ENCODE measurements around the gene NFYB.

DNA sequence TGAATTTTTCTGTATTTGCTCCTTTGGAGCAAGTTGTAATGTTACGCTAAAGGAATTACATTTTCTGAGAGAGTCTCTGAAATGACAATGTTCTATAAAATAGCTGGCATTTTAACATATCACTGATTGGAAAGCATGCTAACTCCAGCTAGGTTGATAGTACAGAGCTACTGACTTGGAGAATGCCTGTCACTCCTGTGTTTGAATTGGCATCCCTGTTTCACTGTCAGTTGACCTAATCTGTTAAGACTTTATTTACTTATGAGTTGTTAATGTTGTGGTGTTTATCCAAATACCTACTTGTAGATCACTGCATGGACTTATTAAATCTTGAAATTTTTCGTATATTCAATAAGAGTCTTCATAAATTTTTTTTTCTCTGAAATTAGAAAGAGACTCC lies 40.1 kb downstream of the NFYB start:
- TF ChIP-seq, protein P1, sequence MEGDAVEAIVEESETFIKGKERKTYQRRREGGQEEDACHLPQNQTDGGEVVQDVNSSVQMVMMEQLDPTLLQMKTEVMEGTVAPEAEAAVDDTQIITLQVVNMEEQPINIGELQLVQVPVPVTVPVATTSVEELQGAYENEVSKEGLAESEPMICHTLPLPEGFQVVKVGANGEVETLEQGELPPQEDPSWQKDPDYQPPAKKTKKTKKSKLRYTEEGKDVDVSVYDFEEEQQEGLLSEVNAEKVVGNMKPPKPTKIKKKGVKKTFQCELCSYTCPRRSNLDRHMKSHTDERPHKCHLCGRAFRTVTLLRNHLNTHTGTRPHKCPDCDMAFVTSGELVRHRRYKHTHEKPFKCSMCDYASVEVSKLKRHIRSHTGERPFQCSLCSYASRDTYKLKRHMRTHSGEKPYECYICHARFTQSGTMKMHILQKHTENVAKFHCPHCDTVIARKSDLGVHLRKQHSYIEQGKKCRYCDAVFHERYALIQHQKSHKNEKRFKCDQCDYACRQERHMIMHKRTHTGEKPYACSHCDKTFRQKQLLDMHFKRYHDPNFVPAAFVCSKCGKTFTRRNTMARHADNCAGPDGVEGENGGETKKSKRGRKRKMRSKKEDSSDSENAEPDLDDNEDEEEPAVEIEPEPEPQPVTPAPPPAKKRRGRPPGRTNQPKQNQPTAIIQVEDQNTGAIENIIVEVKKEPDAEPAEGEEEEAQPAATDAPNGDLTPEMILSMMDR (IDR thresholded peaks at IDR 0.05): no peak
- no peak for TF ChIP-seq EZH2 (IDR thresholded peaks at IDR 0.05; ENCODE audit: borderline replicate concordance, insufficient read depth, low read depth, low read length, poor library complexity, severe bottlenecking)

Data from B cell (primary cell).